Gastrocnemius medialis (tissue), 4 donors: ENCODE results near the gene ZNF638. TPM values are rescaled to one million over a fixed set of nuclear protein-coding genes. Genes with fewer than 3 reads are reported as not detected.

ENCODE experiments used
- ATAC-seq, 2 donors: fragments of 150-250 bp; one replicate each; pipeline ENCODE4 v1.9.1; 2016
- DNase-seq, 2 donors: peaks; one replicate each; pipeline ENCODE4 v3.0.0-alpha.2; 2019
- H3K27ac ChIP-seq, 4 donors: fragments of 200-600 bp; sonication (generic); 1 replicate in 1 of 4; 2 replicates in 3 of 4; pipeline ENCODE4 v1.5.1; 2016 to 2018; ENCODE audit warnings: mild to moderate bottlenecking in 2 of 4, moderate library complexity in 1 of 4
- H3K27me3 ChIP-seq, 3 donors: fragments of 200-600 bp; sonication (generic) in 2 of 3; 1 replicate in 1 of 3; 2 replicates in 2 of 3; pipeline versions ENCODE4 v1.5.1 to v1.6.0; 2016 to 2019; ENCODE audit warnings: mild to moderate bottlenecking in 1 of 3, moderate library complexity in 1 of 3
- H3K36me3 ChIP-seq, 2 donors: fragments of 200-600 bp; sonication (generic) in 1 of 2; one replicate each; pipeline ENCODE4 v1.5.1; 2017 to 2018
- H3K4me1 ChIP-seq, 2 donors: fragments of 200-600 bp; sonication (generic) in 1 of 2; one replicate each; pipeline ENCODE4 v1.5.1; 2016 to 2017; ENCODE audit warnings: mild to moderate bottlenecking in 2 of 2
- H3K4me3 ChIP-seq, 4 donors: fragments of 200-600 bp; sonication (generic) in 3 of 4; 1 replicate in 1 of 4; 2 replicates in 3 of 4; pipeline ENCODE4 v1.5.1; 2016 to 2019; ENCODE audit warnings: mild to moderate bottlenecking in 2 of 4
- H3K9me3 ChIP-seq, 3 donors: fragments of 200-600 bp; sonication (generic) in 2 of 3; 1 replicate in 1 of 3; 2 replicates in 2 of 3; pipeline ENCODE4 v1.5.1; 2016 to 2019
- POLR2A ChIP-seq, 2 donors: fragments of 450-650 bp; IDR thresholded peaks; one replicate each; pipeline ENCODE4 v1.6.1; 2017; ENCODE audit warnings: antibody characterized with exemption in 2 of 2, mild to moderate bottlenecking in 2 of 2, moderate library complexity in 2 of 2
- in situ Hi-C, 4 donors: fragments of 200-750 bp; cut with MboI; loops; one replicate each; pipeline versions ENCODE4 v1.15.0 to v1.8.0; 2017; ENCODE audit warnings: low sequenced_read_pairs in 4 of 4
- intact Hi-C: fragments of 100-400 bp; cut with DNase I; formaldehyde crosslinking; loops from one replicate; pipeline ENCODE4 v1.15.1; 2023; ENCODE audit warnings: low total_unique reads
- total RNA-seq, 4 donors: library from RNA; depleted of rRNA; stranded (reverse); fragments of >200 nt; gene quantifications; one replicate each; pipeline versions ENCODE4 v1.1.0 to v1.2.3, GENCODE V29; 2016
- TF ChIP-seq, protein P1 (sequence below), 5 experiments: fragments of 450-650 bp in 3 of 5; fragments of 200-600 bp in 2 of 5; sonication (generic) in 2 of 5; IDR thresholded peaks in 4 of 5; conservative IDR thresholded peaks in 1 of 5; 1 replicate in 4 of 5; 2 replicates in 1 of 5; pipeline ENCODE4 v1.5.1; 2016 to 2019; ENCODE audit warnings: antibody characterized with exemption in 5 of 5, mild to moderate bottlenecking in 3 of 5, moderate library complexity in 3 of 5

ZNF638 gene
- total RNA-seq, 4 donors from 2014 or later, result 69.7 to 152 (median 95.0) TPM

DNA sequence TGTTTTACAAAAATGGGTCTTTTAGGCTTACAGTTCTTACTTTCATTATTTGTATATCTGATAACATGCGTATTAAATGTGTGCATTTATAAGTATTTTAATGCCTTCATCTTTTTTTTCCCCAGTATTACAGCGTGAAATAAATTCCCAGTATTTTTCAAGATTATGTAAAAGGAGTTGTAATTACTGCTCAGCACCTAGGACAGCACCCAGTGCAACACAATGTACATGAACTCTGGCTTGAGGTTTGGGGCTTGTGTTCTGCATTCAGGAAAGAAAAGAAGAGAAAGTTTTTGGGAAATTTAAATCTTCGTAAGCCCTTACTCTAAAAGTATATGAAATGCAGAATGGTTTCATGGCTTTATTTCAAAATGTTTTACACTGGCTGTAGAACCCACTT, 16.7 kb downstream of the ZNF638 start:
- intact Hi-C loops (no loop called here), in situ Hi-C loops (loop anchor here in 1 of 4 donors (25.0 kb wide), 1 partner anchor 136 kb away; no protein-coding TSS in a partner anchor)
- no peak overlapping the region for H3K4me3 ChIP-seq
- peaks cover 34 to 38% of the 10 kb centered on the region in 2 donors for H3K4me1 ChIP-seq
- no peak for TF ChIP-seq POLR2A (IDR thresholded peaks at IDR 0.05)
- TF ChIP-seq, protein P1, sequence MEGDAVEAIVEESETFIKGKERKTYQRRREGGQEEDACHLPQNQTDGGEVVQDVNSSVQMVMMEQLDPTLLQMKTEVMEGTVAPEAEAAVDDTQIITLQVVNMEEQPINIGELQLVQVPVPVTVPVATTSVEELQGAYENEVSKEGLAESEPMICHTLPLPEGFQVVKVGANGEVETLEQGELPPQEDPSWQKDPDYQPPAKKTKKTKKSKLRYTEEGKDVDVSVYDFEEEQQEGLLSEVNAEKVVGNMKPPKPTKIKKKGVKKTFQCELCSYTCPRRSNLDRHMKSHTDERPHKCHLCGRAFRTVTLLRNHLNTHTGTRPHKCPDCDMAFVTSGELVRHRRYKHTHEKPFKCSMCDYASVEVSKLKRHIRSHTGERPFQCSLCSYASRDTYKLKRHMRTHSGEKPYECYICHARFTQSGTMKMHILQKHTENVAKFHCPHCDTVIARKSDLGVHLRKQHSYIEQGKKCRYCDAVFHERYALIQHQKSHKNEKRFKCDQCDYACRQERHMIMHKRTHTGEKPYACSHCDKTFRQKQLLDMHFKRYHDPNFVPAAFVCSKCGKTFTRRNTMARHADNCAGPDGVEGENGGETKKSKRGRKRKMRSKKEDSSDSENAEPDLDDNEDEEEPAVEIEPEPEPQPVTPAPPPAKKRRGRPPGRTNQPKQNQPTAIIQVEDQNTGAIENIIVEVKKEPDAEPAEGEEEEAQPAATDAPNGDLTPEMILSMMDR (IDR thresholded peaks at IDR 0.05 in 4 of 5, conservative IDR thresholded peaks at IDR 0.05 in 1 of 5), result no peak
- H3K27me3 ChIP-seq, result no peaks in the 10 kb centered on the region
- H3K36me3 ChIP-seq, result peaks cover 0 to 3% of the 10 kb centered on the region in 2 donors
- no peak overlapping the region for H3K27ac ChIP-seq
- no peak for ATAC-seq
- DNase-seq, result no peak
- no peaks in the 10 kb centered on the region for H3K9me3 ChIP-seq

DNA sequence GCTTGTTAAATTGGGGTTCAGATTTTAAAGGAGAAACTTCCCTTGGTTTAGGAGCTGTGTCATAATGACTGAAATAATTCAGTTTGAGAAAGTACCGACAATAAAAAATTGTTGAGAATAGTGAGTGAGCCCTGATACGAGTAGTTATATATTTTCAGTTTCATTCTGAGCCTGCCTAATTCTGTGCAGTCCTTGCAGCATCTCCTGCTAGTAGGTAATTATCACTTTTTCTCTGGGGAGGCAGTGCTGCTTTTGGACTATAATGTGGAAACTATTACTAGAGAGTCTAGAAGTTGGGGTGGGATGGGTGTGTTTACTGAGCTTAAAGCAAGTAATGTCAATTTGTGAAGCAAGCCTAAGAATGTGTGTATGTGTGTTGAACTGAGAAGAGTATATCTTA, 21.7 kb downstream of the ZNF638 start:
- ATAC-seq, result no peak
- H3K36me3 ChIP-seq, result peaks cover 0 to 20% of the 10 kb centered on the region in 2 donors
- no peak overlapping the region for H3K4me3 ChIP-seq
- intact Hi-C loops (no loop called here), in situ Hi-C loops (no loop called here)
- DNase-seq, result no peak
- no peaks in the 10 kb centered on the region for H3K27me3 ChIP-seq
- no peak overlapping the region for H3K27ac ChIP-seq
- TF ChIP-seq, protein P1 (IDR thresholded peaks at IDR 0.05 in 4 of 5, conservative IDR thresholded peaks at IDR 0.05 in 1 of 5), result no peak
- no peak for TF ChIP-seq POLR2A (IDR thresholded peaks at IDR 0.05)
- peaks cover 39 to 52% of the 10 kb centered on the region in 2 donors for H3K4me1 ChIP-seq
- H3K9me3 ChIP-seq, result no peaks in the 10 kb centered on the region

DNA sequence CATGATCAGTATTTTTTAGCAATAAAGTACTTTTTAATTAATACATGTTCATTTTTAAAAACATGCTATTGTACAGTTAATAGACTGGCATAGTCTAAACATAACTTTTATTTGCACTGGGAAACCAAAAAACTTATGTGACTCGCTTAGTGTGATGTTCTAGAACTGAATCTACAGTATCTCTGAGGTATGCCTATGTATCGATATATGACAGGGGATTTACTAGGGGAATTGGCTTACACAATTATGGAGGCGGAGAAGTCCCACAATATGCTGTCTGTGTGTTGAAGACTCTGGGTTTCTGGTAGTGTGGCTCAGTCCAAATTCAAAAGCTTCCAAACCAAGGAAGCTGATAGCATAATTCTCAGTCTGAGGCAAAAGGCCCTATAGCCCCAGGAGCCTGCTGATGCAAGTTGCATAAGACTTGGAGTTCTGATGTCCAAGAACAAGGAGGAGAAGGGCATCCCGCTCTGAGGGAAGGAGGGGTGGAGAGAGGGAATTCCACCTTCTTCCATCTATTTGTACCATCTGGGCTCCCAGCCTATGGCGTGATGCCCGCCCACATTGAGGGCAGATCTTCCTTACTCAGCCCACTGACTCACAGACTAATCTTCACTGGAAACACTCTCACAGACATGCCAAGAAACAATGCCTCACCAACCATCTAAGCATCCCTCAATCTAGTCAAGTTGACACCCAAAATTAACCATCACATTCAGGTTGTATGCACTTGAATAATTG, 27.5 kb downstream of the ZNF638 start:
- TF ChIP-seq, protein P1 (IDR thresholded peaks at IDR 0.05 in 4 of 5, conservative IDR thresholded peaks at IDR 0.05 in 1 of 5), result no peak
- TF ChIP-seq POLR2A (IDR thresholded peaks at IDR 0.05), result no peak
- Histone ChIP-seq H3K27ac (peak overlapping the region in 2 of 4 donors; percentile 8 to 40), H3K27me3 (no peaks in the 10 kb centered on the region), H3K4me1 (peaks cover 54 to 59% of the 10 kb centered on the region in 2 donors), H3K36me3 (peaks cover 0 to 38% of the 10 kb centered on the region in 2 donors), H3K9me3 (no peaks in the 10 kb centered on the region), H3K4me3 (no peak overlapping the region)
- intact Hi-C loops, result no loop called here
- peak; percentile 67 to 74 for ATAC-seq
- DNase-seq, result peak; percentile 6 to 66
- in situ Hi-C loops, result no loop called here

DNA sequence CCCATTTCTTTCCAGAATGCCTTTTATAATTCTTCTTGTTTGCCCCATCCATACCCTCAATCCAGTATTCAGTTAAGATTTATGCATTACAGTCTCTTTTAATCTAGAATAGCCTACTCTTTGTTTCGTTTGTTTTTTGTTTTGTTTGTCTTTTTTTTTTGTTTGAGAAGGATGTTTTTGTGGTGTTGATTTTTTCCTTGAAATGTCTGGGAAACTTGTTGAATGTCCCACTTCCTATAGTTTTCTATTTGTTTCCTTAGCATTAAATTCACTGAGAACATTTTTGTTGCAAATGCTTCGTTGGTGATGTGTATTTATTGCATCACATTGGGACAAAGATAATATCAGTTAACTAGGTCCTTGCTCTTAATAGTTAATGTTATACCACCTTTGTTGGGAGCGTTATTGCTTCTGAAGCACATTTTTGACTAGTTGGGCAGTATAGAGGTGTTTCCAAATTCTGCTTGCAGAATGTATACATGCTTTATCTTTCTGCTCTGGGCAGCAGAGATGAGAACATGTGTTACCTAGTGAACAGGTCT, 28.9 kb downstream of the ZNF638 start:
- Histone ChIP-seq H3K27me3 (no peaks in the 10 kb centered on the region), H3K4me3 (no peak overlapping the region), H3K4me1 (peaks cover 52 to 55% of the 10 kb centered on the region in 2 donors), H3K9me3 (no peaks in the 10 kb centered on the region), H3K27ac (peak overlapping the region in 1 of 4 donors; percentile 63), H3K36me3 (peaks cover 0 to 51% of the 10 kb centered on the region in 2 donors)
- in situ Hi-C loops (no loop called here), intact Hi-C loops (no loop called here)
- TF ChIP-seq POLR2A (IDR thresholded peaks at IDR 0.05), result no peak
- TF ChIP-seq, protein P1 (IDR thresholded peaks at IDR 0.05 in 4 of 5, conservative IDR thresholded peaks at IDR 0.05 in 1 of 5), result no peak
- ATAC-seq (no peak), DNase-seq (no peak)
